ENCODE measurements around the gene SYT7.
"Not testable (repeated sequence)": the region's sequence is repeated elsewhere in the genome, so short reads cannot be mapped to it uniquely, and the experiment has no call there.

SYT7 gene

DNA sequence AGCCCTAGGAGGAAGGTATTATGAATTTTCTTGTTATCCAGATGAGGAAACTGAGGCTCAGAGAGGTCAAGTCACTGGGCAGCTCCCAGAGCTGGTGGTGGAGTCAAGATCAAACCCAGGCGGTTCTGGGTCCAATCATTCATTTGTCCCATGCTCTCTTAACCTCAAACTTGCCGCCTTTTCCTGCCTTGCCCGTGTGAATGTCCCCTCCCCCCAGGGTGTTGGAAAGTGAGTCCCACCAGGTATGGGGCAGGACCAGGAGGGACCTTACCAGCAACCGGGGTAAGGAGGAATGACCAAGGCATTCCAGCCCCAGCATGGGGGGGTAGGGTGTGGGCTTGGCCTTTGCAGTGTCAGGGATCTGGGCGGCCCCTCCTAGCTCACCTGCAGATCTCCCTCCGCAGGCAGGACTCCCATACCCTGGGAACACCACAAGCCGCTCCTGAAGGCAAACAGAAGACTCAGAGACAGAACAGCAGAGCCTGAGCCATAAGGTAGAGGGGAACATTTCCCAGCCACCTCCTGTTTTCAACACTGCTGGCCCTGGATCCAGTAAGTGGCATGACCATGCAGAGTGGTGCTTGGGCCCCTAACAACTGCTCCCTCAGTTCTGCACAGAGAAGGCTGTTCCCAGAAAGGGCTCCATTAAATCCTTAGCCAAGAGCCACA, 41.2 kb upstream of the SYT7 start:
- no peak for FAIRE-seq
- DNase-seq (ENCODE audit: insufficient read length, low spot score), result no peak
- no peak for TF ChIP-seq PAX5 (IDR thresholded peaks at IDR 0.05; ENCODE audit: insufficient read depth, low read length, severe bottlenecking)
- TF ChIP-seq POLR2A (IDR thresholded peaks at IDR 0.05; ENCODE audit: low read depth, low read length), result no peak
- TF ChIP-seq POLR2AphosphoS5 (IDR thresholded peaks at IDR 0.05; ENCODE audit: low read depth, low read length), result no peak
- TF ChIP-seq POU2F2 (IDR thresholded peaks at IDR 0.05; ENCODE audit: low read depth, low read length), result no peak
- TF ChIP-seq SPI1 (IDR thresholded peaks at IDR 0.05; ENCODE audit: low read depth, low read length), result no peak
- TF ChIP-seq TAF1 (IDR thresholded peaks at IDR 0.05; ENCODE audit: low read depth, low read length), result no peak

GRCh38 chr11:61619471-61620226, 38.8 kb upstream of the SYT7 start:
- TF ChIP-seq SPI1 (IDR thresholded peaks at IDR 0.05; ENCODE audit: low read depth, low read length) (no peak), POLR2A (IDR thresholded peaks at IDR 0.05; ENCODE audit: low read depth, low read length) (no peak)
- FAIRE-seq, result no peak
- DNase-seq (ENCODE audit: insufficient read length, low spot score), result no peak

DNA sequence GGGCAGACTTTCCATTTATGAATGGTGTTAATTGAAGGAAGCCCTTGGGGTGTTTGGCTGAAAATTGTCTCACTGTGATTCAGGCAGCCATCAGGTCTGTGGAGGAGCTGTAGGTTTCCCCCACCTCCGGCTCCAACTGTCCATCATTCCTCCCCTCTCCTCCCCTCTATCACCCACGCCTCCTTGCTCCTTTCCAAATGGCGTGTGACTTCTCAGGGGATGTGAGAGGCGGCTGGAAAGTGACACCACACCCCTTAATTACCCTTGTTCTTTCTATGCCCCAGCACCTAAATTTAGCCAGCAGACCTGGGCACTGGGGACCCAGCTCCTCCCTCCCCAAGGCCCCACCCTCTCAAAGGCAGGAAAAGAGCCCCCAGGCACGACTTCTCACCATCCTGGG, 38.1 kb upstream of the SYT7 start:
- TF ChIP-seq SPI1 (IDR thresholded peaks at IDR 0.05; ENCODE audit: low read depth, low read length) (no peak), POLR2AphosphoS5 (IDR thresholded peaks at IDR 0.05; ENCODE audit: low read depth, low read length) (no peak), TAF1 (IDR thresholded peaks at IDR 0.05; ENCODE audit: low read depth, low read length) (no peak)

DNA sequence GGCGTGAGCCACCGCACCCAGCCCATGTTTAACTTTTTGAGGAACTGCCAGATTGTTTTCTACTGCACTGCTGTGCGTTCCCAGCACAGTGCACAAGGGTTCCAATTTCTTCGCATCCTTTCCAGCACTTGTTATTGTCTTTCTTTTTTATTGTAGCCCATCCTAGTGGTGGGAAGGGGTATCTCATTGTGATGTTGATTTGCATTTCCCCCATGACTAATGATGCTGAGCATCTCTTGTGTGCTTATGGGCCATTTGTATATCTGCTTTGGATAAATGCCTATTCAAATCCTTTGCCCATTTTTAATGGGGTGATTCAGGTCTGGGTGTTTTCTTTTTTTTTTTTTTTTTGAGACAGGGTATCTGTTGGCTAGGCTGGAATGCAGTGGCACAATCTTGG, 36.6 kb upstream of the SYT7 start:
- TF ChIP-seq POLR2A (IDR thresholded peaks at IDR 0.05; ENCODE audit: low read depth, low read length), result no peak
- TF ChIP-seq POU2F2 (IDR thresholded peaks at IDR 0.05; ENCODE audit: low read depth, low read length), result no peak
- TF ChIP-seq SPI1 (IDR thresholded peaks at IDR 0.05; ENCODE audit: low read depth, low read length), result no peak
- TF ChIP-seq POLR2AphosphoS5 (IDR thresholded peaks at IDR 0.05; ENCODE audit: low read depth, low read length), result no peak
- DNase-seq (ENCODE audit: insufficient read length, low spot score), result no peak
- FAIRE-seq, result no peak

More for the DNA sequence above, 38.1 kb upstream of the SYT7 start:
- DNase-seq (ENCODE audit: insufficient read length, low spot score) (no peak), FAIRE-seq (no peak)

GRCh38 chr11:61616434-61616833, 35.6 kb upstream of the SYT7 start:
- DNase-seq (ENCODE audit: insufficient read length, low spot score) (no peak), FAIRE-seq (no peak)

GRCh38 chr11:61614782-61615181, 33.9 kb upstream of the SYT7 start:
- not testable (repeated sequence) for FAIRE-seq; DNase-seq (ENCODE audit: insufficient read length, low spot score)

More at GRCh38 chr11:61616434-61616833, 35.6 kb upstream of the SYT7 start:
- TF ChIP-seq TAF1 (IDR thresholded peaks at IDR 0.05; ENCODE audit: low read depth, low read length) (no peak), POLR2AphosphoS5 (IDR thresholded peaks at IDR 0.05; ENCODE audit: low read depth, low read length) (no peak), POU2F2 (IDR thresholded peaks at IDR 0.05; ENCODE audit: low read depth, low read length) (no peak), POLR2A (IDR thresholded peaks at IDR 0.05; ENCODE audit: low read depth, low read length) (no peak), SPI1 (IDR thresholded peaks at IDR 0.05; ENCODE audit: low read depth, low read length) (no peak), PAX5 (IDR thresholded peaks at IDR 0.05; ENCODE audit: insufficient read depth, low read length, severe bottlenecking) (no peak)

DNA sequence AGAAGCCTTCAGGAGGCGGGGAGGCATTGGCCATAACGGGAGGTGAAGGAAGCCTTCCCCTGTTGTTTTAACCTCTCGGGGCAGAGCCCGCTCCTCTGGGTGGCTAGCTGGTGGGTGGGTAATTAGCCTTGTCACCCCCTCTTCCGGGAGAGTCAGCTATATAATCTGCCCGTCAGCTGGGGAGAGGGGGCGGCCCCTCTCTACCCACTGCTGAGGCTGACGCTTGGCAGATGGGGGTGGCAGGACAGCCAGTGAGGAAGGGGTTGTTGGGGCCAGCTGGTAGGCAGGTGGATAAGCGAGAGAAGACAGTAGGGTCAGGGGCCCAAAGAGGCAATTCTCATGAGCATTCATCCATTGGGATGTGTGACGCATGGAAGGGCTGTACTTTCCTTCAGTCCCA, 33.0 kb upstream of the SYT7 start:
- DNase-seq (ENCODE audit: insufficient read length, low spot score), result no peak
- FAIRE-seq, result no peak
- TF ChIP-seq POU2F2 (IDR thresholded peaks at IDR 0.05; ENCODE audit: low read depth, low read length) (no peak), POLR2A (IDR thresholded peaks at IDR 0.05; ENCODE audit: low read depth, low read length) (no peak), PAX5 (IDR thresholded peaks at IDR 0.05; ENCODE audit: insufficient read depth, low read length, severe bottlenecking) (no peak), TAF1 (IDR thresholded peaks at IDR 0.05; ENCODE audit: low read depth, low read length) (no peak), SPI1 (IDR thresholded peaks at IDR 0.05; ENCODE audit: low read depth, low read length) (no peak), POLR2AphosphoS5 (IDR thresholded peaks at IDR 0.05; ENCODE audit: low read depth, low read length) (no peak)

GRCh38 chr11:61613051-61613450, 32.2 kb upstream of the SYT7 start:
- DNase-seq (ENCODE audit: insufficient read length, low spot score) (no peak), FAIRE-seq (no peak)
- TF ChIP-seq POLR2AphosphoS5 (IDR thresholded peaks at IDR 0.05; ENCODE audit: low read depth, low read length) (no peak), SPI1 (IDR thresholded peaks at IDR 0.05; ENCODE audit: low read depth, low read length) (no peak), POLR2A (IDR thresholded peaks at IDR 0.05; ENCODE audit: low read depth, low read length) (no peak), PAX5 (IDR thresholded peaks at IDR 0.05; ENCODE audit: insufficient read depth, low read length, severe bottlenecking) (no peak), TAF1 (IDR thresholded peaks at IDR 0.05; ENCODE audit: low read depth, low read length) (no peak), POU2F2 (IDR thresholded peaks at IDR 0.05; ENCODE audit: low read depth, low read length) (no peak)

DNA sequence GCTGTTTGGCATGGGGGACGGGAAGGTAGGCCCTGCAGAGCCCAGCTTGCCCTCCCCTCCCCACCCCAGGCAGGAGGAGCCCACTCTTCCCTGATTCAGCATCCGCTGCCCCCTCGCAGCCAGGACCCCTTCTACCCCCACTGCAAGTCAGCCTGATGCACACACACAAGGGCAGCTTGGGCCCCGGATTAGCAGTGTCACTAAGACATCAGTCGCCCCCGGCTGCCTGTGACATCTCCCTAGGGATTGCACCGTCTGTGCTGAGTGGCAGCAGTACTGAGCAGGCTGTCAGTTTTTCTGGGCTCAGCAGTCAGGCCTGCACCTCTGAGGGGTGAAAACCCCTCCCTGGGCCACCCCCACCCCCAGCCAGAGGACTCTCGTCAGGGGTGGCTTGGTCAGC, 30.4 kb upstream of the SYT7 start:
- DNase-seq (ENCODE audit: insufficient read length, low spot score) (no peak), FAIRE-seq (no peak)
- TF ChIP-seq TAF1 (IDR thresholded peaks at IDR 0.05; ENCODE audit: low read depth, low read length) (no peak), PAX5 (IDR thresholded peaks at IDR 0.05; ENCODE audit: insufficient read depth, low read length, severe bottlenecking) (no peak), SPI1 (IDR thresholded peaks at IDR 0.05; ENCODE audit: low read depth, low read length) (no peak), POLR2A (IDR thresholded peaks at IDR 0.05; ENCODE audit: low read depth, low read length) (no peak), POLR2AphosphoS5 (IDR thresholded peaks at IDR 0.05; ENCODE audit: low read depth, low read length) (no peak), POU2F2 (IDR thresholded peaks at IDR 0.05; ENCODE audit: low read depth, low read length) (no peak)

GRCh38 chr11:61610905-61611304, 30.0 kb upstream of the SYT7 start:
- TF ChIP-seq POLR2AphosphoS5 (IDR thresholded peaks at IDR 0.05; ENCODE audit: low read depth, low read length) (no peak), POU2F2 (IDR thresholded peaks at IDR 0.05; ENCODE audit: low read depth, low read length) (no peak), PAX5 (IDR thresholded peaks at IDR 0.05; ENCODE audit: insufficient read depth, low read length, severe bottlenecking) (no peak), TAF1 (IDR thresholded peaks at IDR 0.05; ENCODE audit: low read depth, low read length) (no peak), POLR2A (IDR thresholded peaks at IDR 0.05; ENCODE audit: low read depth, low read length) (no peak), SPI1 (IDR thresholded peaks at IDR 0.05; ENCODE audit: low read depth, low read length) (no peak)
- no peak for DNase-seq (ENCODE audit: insufficient read length, low spot score)
- FAIRE-seq, result no peak

Data from GM12891 (cell line).